K562 (cell line): ENCODE data around the gene SLC22A23. TPM values are rescaled to one million over a fixed set of nuclear protein-coding genes. Genes with fewer than 3 reads are reported as not detected.

Experiments
- ATAC-seq: fragments of 200-7000 bp; cut with Tn5 transposase; 3 replicates; pipeline ENCODE4 v1.9.1; 2020; ENCODE audit warnings: moderate library complexity
- BruUV-seq: library from RNA; stranded (reverse); fragments of 400-500 nt; replicated peaks from 2 replicates; lab custom pipeline; 2021; lab: Mats Ljungman, UMichigan
- CTCF ChIA-PET: fragments of 300-600 bp; formaldehyde crosslinking; extraction: SDS; loops from one replicate; lab custom pipeline; 2021; ENCODE audit warnings: low intra/inter-chr PET ratio; lab: Yijun Ruan, JAX
- POLR2A ChIA-PET: fragments of 300-600, 350-650 bp; sonication (Branson Sonifier 250); formaldehyde crosslinking; extraction: SDS; loops from one replicate; lab custom pipeline; 2021; ENCODE audit warnings: antibody characterized with exemption, inconsistent platforms; lab: Yijun Ruan, JAX
- DNase-seq, 4 experiments: peaks; one replicate each; pipeline versions ENCODE4 v3.0.0 to v3.0.0-alpha.2; 2011 to 2018; ENCODE audit warnings: low spot score in 3 of 4, mixed read lengths in 3 of 4; ENCODE audit errors: extremely low read depth in 1 of 4
- FAIRE-seq: peaks from 2 replicates; lab custom pipeline; 2011; peaks lifted over from hg19 to GRCh38; lab: Jason Lieb, UNC
- H2AFZ ChIP-seq: 2 replicates; pipeline ENCODE4 v1.6.0; 2011; ENCODE audit warnings: low read depth, low read length, control low read depth, inconsistent platforms
- H3K27ac ChIP-seq: fragments of 200-600 bp; 3 replicates; pipeline ENCODE4 v1.8.0; 2011; ENCODE audit warnings: low read depth, mild to moderate bottlenecking, control low read depth, inconsistent platforms, low read length, moderate library complexity, mixed read lengths; ENCODE audit errors: extremely low read depth
- H3K27me3 ChIP-seq, 2 experiments: fragments of 300-600 bp in 1 of 2; 2 replicates in 1 of 2; 3 replicates in 1 of 2; pipeline versions ENCODE4 v1.6.0 to v1.8.0; 2011; ENCODE audit warnings: inconsistent platforms in 2 of 2, low read length in 2 of 2, mild to moderate bottlenecking in 1 of 2, mixed read lengths in 1 of 2, moderate library complexity in 1 of 2; ENCODE audit not compliant: control insufficient read depth in 2 of 2, insufficient read depth in 2 of 2
- H3K36me3 ChIP-seq: fragments of 300-600 bp; 3 replicates; pipeline ENCODE4 v1.8.0; 2011; ENCODE audit warnings: mild to moderate bottlenecking, low read length, inconsistent platforms; ENCODE audit not compliant: control insufficient read depth, insufficient read depth
- H3K4me1 ChIP-seq, 2 experiments: fragments of 200-600 bp in 1 of 2; replicated peaks in 1 of 2; 2 replicates in 1 of 2; 3 replicates in 1 of 2; pipeline versions ENCODE4 v1.5.1 to v1.8.0; 2011; ENCODE audit warnings: inconsistent platforms in 2 of 2, low read length in 2 of 2, mild to moderate bottlenecking in 1 of 2, mixed read lengths in 1 of 2, moderate library complexity in 1 of 2; ENCODE audit not compliant: control insufficient read depth in 2 of 2, insufficient read depth in 2 of 2
- H3K4me2 ChIP-seq: 2 replicates; pipeline ENCODE4 v1.6.1; 2011; ENCODE audit warnings: low read length, control low read depth, inconsistent platforms, mixed read lengths; ENCODE audit not compliant: insufficient read depth
- H3K4me3 ChIP-seq: fragments of 200-600 bp; sonication (generic), shearing (Covaris generic); 2 replicates; pipeline ENCODE4 v1.5.1; 2016; ENCODE audit warnings: control low read depth, inconsistent platforms
- H3K79me2 ChIP-seq: fragments of 200-600 bp; 3 replicates; pipeline ENCODE4 v1.8.0; 2011; ENCODE audit warnings: low read length, inconsistent platforms; ENCODE audit not compliant: control insufficient read depth, insufficient read depth
- H3K9ac ChIP-seq, 2 experiments: 2 replicates each; pipeline versions ENCODE4 v1.6.0 to v1.6.1; 2011; ENCODE audit warnings: low read depth in 2 of 2, low read length in 2 of 2, control low read depth in 1 of 2, inconsistent platforms in 1 of 2, mild to moderate bottlenecking in 1 of 2, mixed read lengths in 1 of 2; ENCODE audit not compliant: insufficient read depth in 1 of 2
- H3K9me1 ChIP-seq: one replicate; pipeline ENCODE4 v1.6.0; 2011; ENCODE audit warnings: inconsistent platforms, mild to moderate bottlenecking, low read length, moderate library complexity; ENCODE audit not compliant: control insufficient read depth, insufficient read depth
- H3K9me3 ChIP-seq: replicated peaks from 2 replicates; pipeline ENCODE4 v1.5.1; 2011; ENCODE audit warnings: low read depth, low read length, inconsistent platforms; ENCODE audit not compliant: control insufficient read depth, insufficient read depth
- H4K20me1 ChIP-seq: replicated peaks from 2 replicates; pipeline ENCODE4 v1.6.1; 2011; ENCODE audit warnings: low read length, inconsistent platforms, mixed read lengths; ENCODE audit not compliant: control insufficient read depth, insufficient read depth
- L3MBTL2 ChIP-seq: fragments of 450-650 bp; IDR thresholded peaks from 2 replicates; pipeline ENCODE4 v1.6.1; 2016; ENCODE audit warnings: mild to moderate bottlenecking, moderate library complexity
- POLR2G ChIP-seq: fragments of 200-400 bp; formaldehyde crosslinking; IDR thresholded peaks from 2 replicates; pipeline ENCODE4 v1.6.1; 2017; ENCODE audit warnings: low read depth, mild to moderate bottlenecking, antibody characterized with exemption, low read length, moderate library complexity
- STAG1 ChIP-seq: sonication (generic); formaldehyde crosslinking; IDR thresholded peaks from 2 replicates; pipeline ENCODE4 v1.5.0; 2020; ENCODE audit warnings: missing genetic modification reagents, borderline replicate concordance
- XRCC3 ChIP-seq: fragments of 450-650 bp; IDR thresholded peaks from 2 replicates; pipeline ENCODE4 v1.6.1; 2017; ENCODE audit warnings: mild to moderate bottlenecking, moderate library complexity
- ZNF551 ChIP-seq: fragments of 250-450 bp; sonication (Bioruptor Pico); IDR thresholded peaks from 2 replicates; pipeline ENCODE4 v1.5.0; 2021; ENCODE audit warnings: mild to moderate bottlenecking, moderate library complexity
- WGBS: fragments of 100-300 bp; shearing (Covaris generic); methylation state at CpG from one replicate; pipeline ENCODE4 v1.1.6; 2016; ENCODE audit warnings: low coverage, mixed read lengths; ENCODE audit not compliant: insufficient coverage; ENCODE audit errors: missing lambda C conversion rate; 5-methylcytosine and 5-hydroxymethylcytosine counted together
- in situ Hi-C: fragments of 300-500 bp; cut with MboI; formaldehyde crosslinking; loops from 4 replicates; pipeline ENCODE4 v1.15.0; 2018; ENCODE audit warnings: inconsistent platforms, mixed read lengths
- intact Hi-C: fragments of 100-400 bp; cut with micrococcal nuclease; formaldehyde crosslinking; loops from 2 replicates; pipeline ENCODE4 v1.14.2; 2022
- polyA plus RNA-seq, 8 experiments: library from polyadenylated mRNA; depleted of rRNA in 4 of 8; stranded (reverse) in 5 of 8; unstranded in 3 of 8; fragments of >200 nt; fragmentation: Nextera tagmentation in 2 of 8; fragmentation: Illumina TruSeq in 1 of 8; extraction: Ambion mirVana in 2 of 8; extraction: Trizol in 1 of 8; gene quantifications; 2 replicates each; pipeline versions ENCODE4 v1.2.1 to v1.2.3, GENCODE V29; 2011 to 2014; ENCODE audit warnings: inconsistent platforms in 1 of 8, missing spikeins in 1 of 8
- total RNA-seq, 7 experiments: library from RNA; depleted of rRNA in 6 of 7; stranded (reverse); fragments of >200 nt in 6 of 7; fragmentation: Illumina TruSeq in 2 of 7; extraction: Trizol in 2 of 7; gene quantifications; 2 replicates each; pipeline versions ENCODE4 v1.2.1 to v1.2.3, GENCODE V29; 2011 to 2021; ENCODE audit warnings: low replicate concordance in 1 of 7

SLC22A23 gene
- total and polyA plus RNA-seq, 9 of the 15 experiments (the other 6 are each of a cell fraction or from before 2014, with no cell fraction given) = 0.30 to 8.7 (median 2.5) TPM

DNA sequence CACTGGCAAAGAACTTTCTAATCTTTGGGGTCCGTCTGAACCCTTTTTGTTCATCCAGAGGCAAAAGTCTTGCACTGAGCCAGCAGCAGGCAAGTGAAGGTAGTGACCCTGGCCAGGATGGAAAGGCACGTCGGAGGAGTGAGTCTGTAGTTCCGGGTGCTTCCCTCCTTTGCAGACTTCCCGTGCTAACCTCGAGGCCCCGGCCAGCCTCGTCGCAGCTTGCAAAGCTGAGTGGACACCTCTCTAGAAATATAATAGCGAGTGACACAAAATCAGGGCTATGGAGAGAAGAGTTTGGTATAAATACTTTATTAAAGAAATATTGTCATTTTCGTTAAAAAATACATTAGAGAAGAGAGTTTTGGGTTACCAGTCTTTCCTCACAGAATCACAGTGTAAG lies 188.2 kb downstream of the SLC22A23 start:
- ChIA-PET CTCF (no interaction called here), POLR2A (no interaction called here)
- intact Hi-C loops = no loop called here
- H3K27ac ChIP-seq = no peak overlapping the region
- no peaks in the 10 kb centered on the region for H3K27me3 ChIP-seq
- H3K79me2 ChIP-seq = peaks cover 44% of the 10 kb centered on the region
- H3K36me3 ChIP-seq = peaks cover 92% of the 10 kb centered on the region
- H3K4me2 ChIP-seq = no peak overlapping the region
- peaks cover 18% of the 10 kb centered on the region; the same call in 1 of the 2 replicates for H4K20me1 ChIP-seq
- H2AFZ ChIP-seq = no peak overlapping the region
- H3K9me1 ChIP-seq = peaks cover 8% of the 10 kb centered on the region
- no peak for FAIRE-seq
- no peak overlapping the region for H3K4me3 ChIP-seq
- 89% methylated on average over 11 of the region's 11 CpGs for WGBS
- BruUV-seq = no TSS peak
- TF ChIP-seq L3MBTL2 = no peak
- TF ChIP-seq, all 486 proteins: peak for 0
- no peak for DNase-seq
- Histone ChIP-seq H3K4me1 (peaks cover 0 to 7% of the 10 kb centered on the region in 2 experiments; a peak in 1 of 5 replicates), H3K9ac (no peak overlapping the region), H3K9me3 (no peaks in the 10 kb centered on the region)
- ATAC-seq = no peak
- in situ Hi-C loops = no loop called here

DNA sequence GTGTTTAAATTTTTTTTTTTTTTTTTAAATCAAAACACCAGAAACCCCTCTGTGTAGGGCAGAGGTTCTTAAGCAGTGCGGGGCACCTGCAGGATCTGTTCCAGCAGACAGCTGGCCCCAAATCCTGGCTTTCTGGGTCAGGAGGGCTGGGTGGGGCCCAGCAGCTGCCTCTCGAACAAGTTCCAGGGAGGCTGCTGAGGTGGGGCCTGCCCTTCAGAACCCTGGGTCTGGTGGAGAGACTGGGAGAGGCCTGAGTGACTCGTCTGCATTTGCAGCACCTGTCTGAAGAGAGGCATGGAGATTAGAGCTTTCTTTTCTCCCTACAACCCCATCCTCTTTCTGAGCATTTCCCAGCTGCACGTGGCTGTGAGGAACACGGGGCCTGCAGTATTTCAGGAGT lies 189.7 kb downstream of the SLC22A23 start:
- BruUV-seq = no TSS peak
- ATAC-seq (no peak), DNase-seq (no peak), FAIRE-seq (no peak)
- intact Hi-C loops = no loop called here
- in situ Hi-C loops = no loop called here
- Histone ChIP-seq H3K27me3 (no peaks in the 10 kb centered on the region), H3K9me3 (no peaks in the 10 kb centered on the region), H3K9me1 (peaks cover 10% of the 10 kb centered on the region), H2AFZ (no peak overlapping the region), H4K20me1 (peaks cover 28% of the 10 kb centered on the region), H3K9ac (no peak overlapping the region), H3K79me2 (peaks cover 60% of the 10 kb centered on the region), H3K4me3 (no peak overlapping the region), H3K4me1 (no peaks in the 10 kb centered on the region; a peak in 2 of 5 replicates), H3K27ac (no peak overlapping the region), H3K4me2 (no peak overlapping the region), H3K36me3 (peaks cover 94% of the 10 kb centered on the region)
- 73% methylated on average over 5 of the region's 5 CpGs for WGBS
- TF ChIP-seq POLR2G = peak; percentile 37; the same call in 1 of the 2 replicates
- no peak for TF ChIP-seq XRCC3
- no peak for TF ChIP-seq STAG1 (CRISPR knock-in tag)
- TF ChIP-seq ZNF551 (CRISPR knock-in tag) = no peak
- POLR2A ChIA-PET = interaction anchor here (0.7 to 1.3 kb wide), 4 partner anchors 16 to 110 kb away, joined by 3 to 6 read pairs (median 4); partner anchors contain the start of gene TUBB2A
- CTCF ChIA-PET = no interaction called here
